Activated CD4-positive, alpha-beta T cell treated with anti-CD3 and anti-CD28 coated beads, Interleukin-2, amount 10 ng/mL, durations not matched to agents 7 days and 5 days (primary cell): ENCODE measurements around the gene SPZ1. TPM values are rescaled to one million over a fixed set of nuclear protein-coding genes. Genes with fewer than 3 reads are reported as not detected.
"Not testable (repeated sequence)": the region's sequence is repeated elsewhere in the genome, so short reads cannot be mapped to it uniquely, and the experiment has no call there.

ENCODE experiments used
- CTCF ChIA-PET: fragments of 350-600 bp; sonication (Branson Sonifier 250); formaldehyde crosslinking; loops from one replicate; lab custom pipeline; 2021; ENCODE audit warnings: antibody characterized with exemption; lab: Charles Lee
- POLR2A ChIA-PET: fragments of 350-600 bp; sonication (Branson Sonifier 250); formaldehyde crosslinking; loops from one replicate; lab custom pipeline; 2021; ENCODE audit warnings: antibody characterized with exemption; lab: Charles Lee
- DNase-seq: peaks from one replicate; pipeline ENCODE4 v3.0.0-alpha.2; 2020
- H3K27ac Mint-ChIP-seq: one replicate; pipeline ENCODE4 v1.8.0; 2021; ENCODE audit warnings: mild to moderate bottlenecking, moderate library complexity, mixed read lengths
- H3K27me3 Mint-ChIP-seq: one replicate; pipeline ENCODE4 v1.8.0; 2021; ENCODE audit warnings: mixed read lengths
- H3K36me3 Mint-ChIP-seq: one replicate; pipeline ENCODE4 v1.8.0; 2021; ENCODE audit warnings: low read depth, mixed read lengths
- H3K4me1 Mint-ChIP-seq: one replicate; pipeline ENCODE4 v1.8.0; 2021; ENCODE audit warnings: mixed read lengths
- H3K4me3 Mint-ChIP-seq: one replicate; pipeline ENCODE4 v1.8.0; 2021; ENCODE audit warnings: mild to moderate bottlenecking, moderate library complexity, mixed read lengths
- H3K9me3 Mint-ChIP-seq: one replicate; pipeline ENCODE4 v1.8.0; 2021; ENCODE audit warnings: mixed read lengths
- total RNA-seq, 2 experiments: library from RNA; stranded (reverse); gene quantifications; one replicate each; pipeline ENCODE4 v1.2.3, GENCODE V29; 2021

Gene SPZ1
- total RNA-seq, 2 experiments from 2014 or later = not detected

DNA sequence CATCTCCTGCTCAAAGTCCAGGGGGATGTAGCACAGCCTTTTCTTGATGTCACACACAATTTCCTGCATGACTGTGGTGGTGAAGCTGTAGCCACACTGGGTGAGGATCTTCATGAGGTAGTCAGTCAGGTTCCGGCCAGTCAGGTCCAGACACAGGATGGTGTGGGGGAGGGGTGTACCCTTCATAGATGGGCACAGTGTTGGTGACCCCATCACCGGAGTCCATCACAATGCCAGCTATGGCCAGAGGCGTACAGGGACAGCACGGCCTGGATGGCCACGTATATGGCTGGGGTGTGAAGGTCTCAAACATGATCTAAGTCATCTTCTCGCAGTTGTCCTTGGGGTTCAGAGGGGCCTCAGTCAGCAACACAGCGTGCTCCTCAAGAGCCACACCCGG, 19.7 kb upstream of the SPZ1 start:
- DNase-seq = no peak
- peaks cover 3% of the 10 kb centered on the region for H3K27me3 Mint-ChIP-seq
- H3K4me1 Mint-ChIP-seq = peaks cover 4% of the 10 kb centered on the region
- ChIA-PET CTCF (no interaction called here), POLR2A (no interaction called here)
- no peak overlapping the region for H3K4me3 Mint-ChIP-seq
- H3K9me3 Mint-ChIP-seq = no peaks in the 10 kb centered on the region
- no peak overlapping the region for H3K27ac Mint-ChIP-seq
- no peaks in the 10 kb centered on the region for H3K36me3 Mint-ChIP-seq

DNA sequence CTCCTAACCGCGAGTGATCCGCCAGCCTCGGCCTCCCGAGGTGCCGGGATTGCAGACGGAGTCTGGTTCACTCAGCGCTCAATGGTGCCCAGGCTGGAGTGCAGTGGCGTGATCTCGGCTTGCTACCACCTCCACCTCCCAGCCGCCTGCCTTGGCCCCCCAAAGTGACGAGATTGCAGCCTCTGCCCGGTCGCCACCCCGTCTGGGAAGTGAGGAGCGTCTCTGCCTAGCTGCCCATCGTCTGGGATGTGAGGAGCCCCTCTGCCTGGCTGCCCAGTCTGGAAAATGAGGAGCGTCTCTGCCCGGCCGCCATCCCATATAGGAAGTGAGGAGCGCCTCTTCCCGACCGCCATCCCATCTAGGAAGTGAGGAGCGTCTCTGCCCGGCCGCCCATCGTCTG, 19.0 kb upstream of the SPZ1 start:
- H3K27me3 Mint-ChIP-seq, H3K9me3 Mint-ChIP-seq, H3K36me3 Mint-ChIP-seq, DNase-seq, CTCF ChIA-PET, H3K27ac Mint-ChIP-seq, H3K4me1 Mint-ChIP-seq, POLR2A ChIA-PET, H3K4me3 Mint-ChIP-seq: not testable (repeated sequence)

DNA sequence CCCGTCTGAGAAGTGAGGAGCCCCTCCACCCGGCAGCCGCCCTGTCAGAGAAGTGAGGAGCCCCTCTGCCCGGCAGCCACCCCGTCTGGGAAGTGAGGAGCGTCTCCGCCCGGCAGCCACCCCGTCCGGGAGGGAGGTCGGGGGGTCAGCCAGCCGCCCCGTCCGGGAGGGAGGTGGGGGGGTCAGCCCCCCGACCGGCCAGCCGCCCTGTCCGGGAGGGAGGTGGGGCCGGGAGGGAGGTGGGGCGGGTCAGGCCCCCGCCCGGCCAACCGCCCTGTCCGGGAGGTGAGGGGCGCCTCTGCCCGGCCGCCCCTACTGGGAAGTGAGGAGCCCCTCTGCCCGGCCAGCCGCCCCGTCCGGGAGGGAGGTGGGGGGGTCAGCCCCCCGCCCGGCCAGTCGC, 18.5 kb upstream of the SPZ1 start:
- H3K36me3 Mint-ChIP-seq, DNase-seq, H3K27ac Mint-ChIP-seq, H3K4me3 Mint-ChIP-seq, H3K4me1 Mint-ChIP-seq, H3K9me3 Mint-ChIP-seq, H3K27me3 Mint-ChIP-seq, CTCF ChIA-PET, POLR2A ChIA-PET: not testable (repeated sequence)

DNA sequence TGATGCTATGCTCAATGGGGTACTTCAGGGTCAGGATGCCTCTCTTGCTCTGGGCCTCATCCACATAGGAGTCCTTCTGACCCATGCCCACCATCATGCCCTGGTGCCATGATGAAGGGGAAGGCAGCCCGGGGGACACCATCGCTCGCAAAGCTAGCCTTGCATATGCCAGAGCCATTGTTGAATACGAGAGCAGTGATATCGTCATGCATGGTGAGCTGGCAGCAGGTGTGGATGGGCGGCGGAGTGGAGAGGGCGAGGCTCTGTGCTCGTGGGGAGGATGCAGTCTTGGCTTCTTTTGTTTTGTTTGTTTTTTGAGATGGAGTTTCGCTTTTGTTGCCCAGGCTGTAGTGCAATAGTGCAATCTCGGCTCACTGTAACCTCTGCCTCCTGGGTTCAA, 17.2 kb upstream of the SPZ1 start:
- Mint-ChIP-seq H3K9me3 (no peaks in the 10 kb centered on the region), H3K27ac (no peak overlapping the region), H3K4me3 (no peak overlapping the region), H3K27me3 (no peaks in the 10 kb centered on the region), H3K36me3 (no peaks in the 10 kb centered on the region), H3K4me1 (peaks cover 4% of the 10 kb centered on the region)
- CTCF ChIA-PET = no interaction called here
- POLR2A ChIA-PET = no interaction called here
- DNase-seq = no peak

DNA sequence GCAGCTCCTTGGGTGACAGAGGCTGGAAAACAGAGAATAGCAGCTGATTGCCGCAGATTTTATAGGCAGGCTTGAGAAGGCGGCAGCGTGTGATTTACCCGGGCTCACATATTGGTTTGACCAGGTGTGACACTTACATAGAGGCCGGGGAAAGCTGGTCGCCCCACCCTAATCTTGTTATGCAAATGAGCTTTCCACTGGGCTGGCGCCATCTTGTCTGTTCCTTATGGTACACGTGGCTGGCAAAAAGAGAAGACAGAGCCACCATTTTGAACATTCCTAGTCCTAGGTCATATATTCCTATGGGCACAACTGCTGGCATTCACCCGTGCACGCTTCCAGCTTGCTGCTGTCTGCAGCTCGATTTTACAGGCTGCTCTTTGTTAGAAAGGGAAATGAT, 11.3 kb upstream of the SPZ1 start:
- POLR2A ChIA-PET = no interaction called here

DNA sequence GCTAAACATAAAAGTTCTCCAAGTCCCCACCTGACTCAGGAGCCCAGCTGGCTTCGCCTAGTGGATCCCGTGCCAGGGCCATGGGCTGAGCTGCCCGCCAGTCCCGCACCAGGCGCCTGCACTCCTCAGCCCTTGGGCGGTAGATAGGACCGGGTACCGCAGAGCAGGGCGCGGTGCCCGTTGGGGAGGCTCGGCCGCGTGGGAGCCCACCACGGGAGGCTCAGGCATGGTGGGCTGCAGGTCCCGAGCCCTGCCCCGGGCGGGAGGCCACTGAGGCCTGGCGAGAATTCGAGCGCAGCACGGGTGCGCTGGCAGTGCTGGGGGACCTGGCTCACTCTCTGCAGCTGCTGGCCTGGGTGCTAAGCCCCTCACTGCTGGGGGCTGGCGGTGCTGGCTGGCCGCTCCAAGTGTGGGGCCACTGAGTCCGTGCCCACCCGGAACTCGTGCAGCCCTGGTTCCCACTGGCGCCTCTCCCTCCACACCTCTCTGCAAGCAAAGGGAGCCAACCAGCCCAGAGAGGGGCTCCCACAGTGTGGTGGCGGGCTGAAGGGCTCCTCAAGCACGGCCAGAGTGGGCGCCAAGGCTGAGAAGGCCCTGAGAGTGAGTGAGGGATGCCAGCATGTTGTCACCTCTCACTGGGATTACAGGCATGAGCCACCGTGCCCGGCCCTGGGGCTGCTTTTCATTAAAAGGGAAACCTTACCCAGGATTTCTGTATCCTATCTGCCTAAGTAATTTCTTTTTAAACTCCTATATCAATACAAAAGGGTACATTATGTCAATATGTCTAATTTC, 9.7 kb upstream of the SPZ1 start:
- no peak overlapping the region for H3K27ac Mint-ChIP-seq
- no peak overlapping the region for H3K4me3 Mint-ChIP-seq
- H3K27me3 Mint-ChIP-seq = peaks cover 2% of the 10 kb centered on the region
- ChIA-PET POLR2A (no interaction called here), CTCF (interaction anchor here (0.6 to 4.2 kb wide), 3 partner anchors 12 to 226 kb away, joined by 3 to 17 read pairs (median 3); no protein-coding TSS in a partner anchor)
- H3K4me1 Mint-ChIP-seq = no peaks in the 10 kb centered on the region
- H3K36me3 Mint-ChIP-seq = no peaks in the 10 kb centered on the region
- DNase-seq = no peak
- peaks cover 2% of the 10 kb centered on the region for H3K9me3 Mint-ChIP-seq

More for the DNA sequence above, 11.3 kb upstream of the SPZ1 start:
- Mint-ChIP-seq H3K36me3 (no peaks in the 10 kb centered on the region), H3K27me3 (no peaks in the 10 kb centered on the region), H3K27ac (no peak overlapping the region), H3K4me3 (no peak overlapping the region), H3K9me3 (peaks cover 2% of the 10 kb centered on the region), H3K4me1 (no peaks in the 10 kb centered on the region)
- CTCF ChIA-PET = interaction anchor here (1.4 to 4.3 kb wide), 4 partner anchors 13 to 225 kb away, joined by 3 to 67 read pairs (median 10); no protein-coding TSS in a partner anchor
- no peak for DNase-seq

DNA sequence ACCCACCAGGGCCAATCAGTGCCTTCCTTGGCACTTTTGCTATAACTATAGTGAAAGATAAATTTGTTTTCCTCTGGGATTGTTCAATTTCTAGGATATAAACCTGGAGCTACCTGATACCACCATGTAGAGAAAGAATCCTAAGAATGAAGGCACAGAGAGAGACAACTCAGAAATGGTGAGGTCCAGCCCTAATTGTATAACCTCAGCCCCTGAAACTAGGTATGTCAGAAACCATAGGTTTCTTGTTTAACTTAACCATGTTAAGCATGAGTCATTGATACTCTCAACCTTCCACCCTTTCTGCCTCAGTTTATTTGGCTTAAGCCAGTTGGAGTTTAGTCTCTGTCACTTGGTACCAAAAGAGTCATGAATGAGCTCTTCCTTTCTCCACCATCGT, 4.6 kb upstream of the SPZ1 start:
- Mint-ChIP-seq H3K9me3 (no peaks in the 10 kb centered on the region), H3K4me3 (no peak overlapping the region), H3K27ac (no peak overlapping the region), H3K4me1 (no peaks in the 10 kb centered on the region), H3K27me3 (peaks cover 12% of the 10 kb centered on the region), H3K36me3 (no peaks in the 10 kb centered on the region)
- ChIA-PET POLR2A (no interaction called here), CTCF (no interaction called here)
- no peak for DNase-seq

DNA sequence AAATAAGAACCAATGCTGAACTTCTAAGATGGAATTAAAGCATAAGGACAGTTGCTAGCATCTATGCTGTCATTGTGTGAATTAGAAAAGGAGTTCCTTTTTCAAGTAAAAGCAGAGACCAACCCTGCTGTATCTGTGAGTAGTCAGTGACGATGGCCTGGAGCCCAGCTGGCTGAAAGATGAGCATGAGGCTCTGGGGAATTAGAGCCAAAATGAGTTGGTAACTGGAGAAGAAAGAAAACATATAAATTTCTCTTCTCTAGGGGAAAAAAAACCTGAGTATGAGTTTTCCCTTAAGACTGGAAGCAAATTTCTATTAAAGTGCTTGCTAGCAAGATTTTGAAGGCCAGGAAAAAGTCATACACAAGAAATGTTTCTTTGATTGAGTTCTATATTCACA, 1.6 kb upstream of the SPZ1 start:
- H3K36me3 Mint-ChIP-seq = no peaks in the 10 kb centered on the region
- no peaks in the 10 kb centered on the region for H3K4me1 Mint-ChIP-seq
- no peaks in the 10 kb centered on the region for H3K9me3 Mint-ChIP-seq
- ChIA-PET POLR2A (no interaction called here), CTCF (interaction anchor here (0.7 kb wide), 1 partner anchor 379 kb away, joined by 3 read pairs; no protein-coding TSS in a partner anchor)
- H3K27ac Mint-ChIP-seq = no peak overlapping the region
- H3K27me3 Mint-ChIP-seq = peaks cover 19% of the 10 kb centered on the region
- no peak overlapping the region for H3K4me3 Mint-ChIP-seq
- no peak for DNase-seq

DNA sequence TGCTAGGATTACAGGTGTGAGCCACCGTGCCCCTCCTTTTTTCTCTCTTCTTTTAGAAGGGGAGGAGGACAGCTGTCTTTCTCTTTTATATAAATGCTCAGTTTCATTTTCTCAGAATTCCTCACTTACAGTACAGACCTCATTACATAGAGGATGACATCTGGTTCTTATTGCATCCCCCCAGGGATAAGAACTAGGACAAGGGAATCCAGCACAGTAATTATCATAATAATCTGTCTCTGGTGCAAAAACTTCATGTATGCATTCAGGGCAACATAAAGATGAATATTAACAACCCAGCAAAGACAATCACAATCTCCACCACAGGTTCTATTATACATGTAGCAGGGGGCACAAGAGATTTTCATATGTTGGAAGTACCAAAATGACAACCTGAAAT, 5.1 kb downstream of the SPZ1 start:
- H3K4me3 Mint-ChIP-seq = no peak overlapping the region
- no peaks in the 10 kb centered on the region for H3K36me3 Mint-ChIP-seq
- POLR2A ChIA-PET = no interaction called here
- H3K27me3 Mint-ChIP-seq = peaks cover 21% of the 10 kb centered on the region
- no peaks in the 10 kb centered on the region for H3K9me3 Mint-ChIP-seq
- no peak overlapping the region for H3K27ac Mint-ChIP-seq
- CTCF ChIA-PET = no interaction called here
- H3K4me1 Mint-ChIP-seq = no peaks in the 10 kb centered on the region
- no peak for DNase-seq

DNA sequence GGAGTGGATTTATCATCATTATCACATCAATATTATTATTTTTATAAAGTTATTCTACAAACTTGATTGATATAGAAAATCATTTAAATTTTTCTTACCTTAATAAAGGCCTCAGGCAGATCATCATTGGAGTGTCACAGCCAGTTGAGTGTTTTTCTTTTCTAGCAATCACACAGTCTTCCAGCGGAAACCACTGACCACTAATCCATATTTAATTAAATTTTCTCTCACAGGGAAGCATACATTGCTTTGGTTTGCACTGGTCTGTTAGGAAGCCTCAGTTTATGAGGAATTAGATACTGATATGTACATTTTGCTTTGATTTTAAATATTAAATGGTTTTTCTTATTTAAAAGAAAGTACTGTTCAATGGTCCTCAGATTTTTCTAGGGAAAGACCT, 6.7 kb downstream of the SPZ1 start:
- POLR2A ChIA-PET = no interaction called here
- Mint-ChIP-seq H3K4me3 (no peak overlapping the region), H3K27ac (no peak overlapping the region), H3K27me3 (peaks cover 10% of the 10 kb centered on the region), H3K36me3 (no peaks in the 10 kb centered on the region), H3K4me1 (no peaks in the 10 kb centered on the region), H3K9me3 (no peaks in the 10 kb centered on the region)
- CTCF ChIA-PET = no interaction called here
- DNase-seq = no peak

DNA sequence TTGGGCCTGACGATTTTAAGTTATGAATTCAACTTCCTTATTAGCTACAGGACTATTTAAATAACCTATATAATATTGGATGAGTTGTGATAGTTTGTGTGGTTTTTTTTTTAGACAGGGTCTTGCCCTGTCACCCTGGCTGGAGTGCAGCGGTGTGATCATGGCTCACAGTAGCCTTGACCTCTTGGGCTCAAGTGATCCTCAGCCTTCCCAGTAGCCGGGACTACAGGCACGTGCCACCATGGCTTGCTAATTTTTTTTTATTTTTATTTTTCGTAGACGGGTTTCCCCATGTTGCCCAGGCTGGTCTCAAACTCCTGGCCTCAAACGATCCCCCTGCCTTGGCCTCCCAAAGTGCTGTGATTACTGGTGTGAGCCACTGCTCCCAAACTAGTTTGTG, 17.6 kb downstream of the SPZ1 start:
- no peak for DNase-seq
- no peaks in the 10 kb centered on the region for H3K4me1 Mint-ChIP-seq
- no peak overlapping the region for H3K4me3 Mint-ChIP-seq
- POLR2A ChIA-PET = no interaction called here
- peaks cover 29% of the 10 kb centered on the region for H3K27me3 Mint-ChIP-seq
- no peak overlapping the region for H3K27ac Mint-ChIP-seq
- no peaks in the 10 kb centered on the region for H3K9me3 Mint-ChIP-seq
- CTCF ChIA-PET = no interaction called here
- H3K36me3 Mint-ChIP-seq = no peaks in the 10 kb centered on the region

DNA sequence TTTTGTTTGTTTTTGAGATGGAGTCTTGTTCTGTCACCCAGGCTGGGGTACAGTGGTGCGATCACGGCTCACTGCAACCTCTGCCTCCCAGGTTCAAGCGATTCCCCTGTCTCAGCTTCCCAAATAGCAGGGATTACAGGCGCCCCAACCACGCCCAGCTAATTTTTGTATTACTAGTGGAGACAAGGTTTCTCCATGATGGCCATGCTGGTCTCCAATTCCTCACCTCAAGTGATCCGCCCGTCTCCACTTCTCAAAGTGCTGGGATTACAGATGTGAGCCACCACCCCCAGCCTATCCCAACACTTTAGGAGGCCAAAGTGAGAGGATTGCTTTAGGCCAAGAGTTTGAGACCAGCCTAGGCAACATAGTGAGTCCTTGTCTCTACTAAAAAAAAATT, 19.3 kb downstream of the SPZ1 start:
- no peaks in the 10 kb centered on the region for H3K9me3 Mint-ChIP-seq
- peaks cover 29% of the 10 kb centered on the region for H3K27me3 Mint-ChIP-seq
- no peak overlapping the region for H3K4me3 Mint-ChIP-seq
- H3K4me1 Mint-ChIP-seq = no peaks in the 10 kb centered on the region
- no peak for DNase-seq
- ChIA-PET CTCF (no interaction called here), POLR2A (no interaction called here)
- no peak overlapping the region for H3K27ac Mint-ChIP-seq
- no peaks in the 10 kb centered on the region for H3K36me3 Mint-ChIP-seq

DNA sequence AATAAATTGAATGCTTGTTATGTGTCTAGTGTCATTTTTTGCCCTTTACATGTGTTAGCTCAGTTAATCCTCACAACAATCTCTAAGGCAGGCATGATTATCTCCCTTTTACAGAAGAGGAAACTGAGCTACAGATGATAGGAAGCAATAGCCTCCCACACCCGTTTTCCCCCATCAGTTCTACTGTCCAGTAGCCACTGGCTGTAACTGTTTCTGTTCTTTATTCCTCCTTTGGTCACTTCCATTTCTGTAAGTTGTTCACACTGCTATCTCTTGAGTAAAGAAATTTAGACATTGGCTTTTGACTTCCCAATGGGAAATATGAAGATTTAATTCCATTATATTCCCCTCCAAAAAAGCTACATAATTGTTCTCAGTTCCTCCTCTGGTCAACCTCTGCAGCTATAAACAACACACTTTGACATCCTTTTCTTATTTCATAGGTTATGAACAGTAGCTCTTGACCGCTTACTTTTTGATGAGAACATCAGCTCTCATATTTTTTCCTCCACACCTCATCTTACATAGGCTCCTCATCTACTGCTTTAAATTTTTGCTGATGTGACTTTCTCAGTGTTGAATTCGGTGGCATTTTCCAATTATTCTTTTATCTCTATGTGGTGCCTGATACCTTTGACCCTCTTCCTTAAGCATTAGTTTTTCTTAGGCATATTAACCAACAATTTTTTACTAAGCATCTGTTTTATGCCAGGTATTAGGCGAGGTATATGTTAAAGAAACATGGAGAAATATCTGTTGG, 21.4 kb downstream of the SPZ1 start:
- peaks cover 3% of the 10 kb centered on the region for H3K4me1 Mint-ChIP-seq

More for the DNA sequence above, 21.4 kb downstream of the SPZ1 start:
- ChIA-PET POLR2A (interaction anchor here (0.6 kb wide), 1 partner anchor 331 kb away, joined by 3 read pairs; no protein-coding TSS in a partner anchor), CTCF (interaction anchor here (0.9 to 1.2 kb wide), 3 partner anchors 8 to 17 kb away, joined by 3 to 4 read pairs (median 4); no protein-coding TSS in a partner anchor)
- no peaks in the 10 kb centered on the region for H3K36me3 Mint-ChIP-seq
- H3K27ac Mint-ChIP-seq = no peak overlapping the region
- no peak overlapping the region for H3K4me3 Mint-ChIP-seq
- H3K27me3 Mint-ChIP-seq = peaks cover 23% of the 10 kb centered on the region
- no peak for DNase-seq
- H3K9me3 Mint-ChIP-seq = no peaks in the 10 kb centered on the region
